Brain microvascular endothelial cell (primary cell): ENCODE results near the gene SNIP1.
"Not testable (repeated sequence)": the region's sequence is repeated elsewhere in the genome, so short reads cannot be mapped to it uniquely, and the experiment has no call there.

Experiments used
- DNase-seq: peaks from one replicate; pipeline ENCODE4 v3.0.0-alpha.2; 2020
- H3K27ac ChIP-seq: fragments of 250-450 bp; sonication (Bioruptor Pico); 2 replicates; pipeline ENCODE4 v1.5.1; 2020; ENCODE audit warnings: mild to moderate bottlenecking, moderate library complexity
- H3K27me3 ChIP-seq: fragments of 250-450 bp; sonication (Bioruptor Pico); replicated peaks from 2 replicates; pipeline ENCODE4 v1.5.1; 2020; ENCODE audit warnings: mild to moderate bottlenecking
- H3K36me3 ChIP-seq: fragments of 250-450 bp; sonication (Bioruptor Pico); replicated peaks from 2 replicates; pipeline ENCODE4 v1.5.1; 2020; ENCODE audit warnings: mild to moderate bottlenecking
- H3K4me3 ChIP-seq: 2 replicates; pipeline ENCODE4 v1.5.1; 2011; ENCODE audit warnings: low read depth, mild to moderate bottlenecking, control low read depth, low read length, moderate library complexity
- in situ Hi-C: cut with HindIII; loops from 2 replicates; pipeline ENCODE4 v1.10.0; 2017; ENCODE audit warnings: low sequenced_read_pairs, low pct_ligation_motif_present
- TF ChIP-seq, protein P1 (sequence below): IDR thresholded peaks from 2 replicates; pipeline ENCODE4 v1.5.1; 2011; ENCODE audit warnings: low read depth, mild to moderate bottlenecking, moderate library complexity, low read length, control low read depth, inconsistent platforms; ENCODE audit errors: missing control alignments

Gene SNIP1

DNA sequence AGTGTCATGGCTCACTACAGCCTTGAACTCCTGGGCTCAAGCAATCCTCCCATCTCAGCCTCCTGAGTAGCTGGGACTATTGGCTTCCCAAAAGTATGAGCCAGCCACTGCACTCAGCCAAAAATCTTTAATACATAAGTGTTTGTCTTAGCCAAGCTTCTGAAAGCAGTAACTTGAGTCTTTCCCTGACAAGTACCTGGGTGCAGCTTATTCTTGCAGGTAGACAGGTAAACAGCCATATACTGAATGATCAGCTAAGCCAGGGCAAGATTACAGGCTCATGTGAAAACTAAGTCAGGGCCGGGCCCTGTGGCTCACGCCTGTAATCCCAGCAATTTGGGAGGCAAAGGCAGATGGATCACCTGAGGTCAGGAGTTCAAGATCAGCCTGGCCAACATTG is 47.4 kb downstream of the SNIP1 start:
- Histone ChIP-seq H3K36me3 (peaks cover 31% of the 10 kb centered on the region), H3K27ac (no peak overlapping the region), H3K27me3 (no peaks in the 10 kb centered on the region), H3K4me3 (no peak overlapping the region)
- DNase-seq = no peak
- in situ Hi-C loops = no loop called here
- TF ChIP-seq, protein P1, sequence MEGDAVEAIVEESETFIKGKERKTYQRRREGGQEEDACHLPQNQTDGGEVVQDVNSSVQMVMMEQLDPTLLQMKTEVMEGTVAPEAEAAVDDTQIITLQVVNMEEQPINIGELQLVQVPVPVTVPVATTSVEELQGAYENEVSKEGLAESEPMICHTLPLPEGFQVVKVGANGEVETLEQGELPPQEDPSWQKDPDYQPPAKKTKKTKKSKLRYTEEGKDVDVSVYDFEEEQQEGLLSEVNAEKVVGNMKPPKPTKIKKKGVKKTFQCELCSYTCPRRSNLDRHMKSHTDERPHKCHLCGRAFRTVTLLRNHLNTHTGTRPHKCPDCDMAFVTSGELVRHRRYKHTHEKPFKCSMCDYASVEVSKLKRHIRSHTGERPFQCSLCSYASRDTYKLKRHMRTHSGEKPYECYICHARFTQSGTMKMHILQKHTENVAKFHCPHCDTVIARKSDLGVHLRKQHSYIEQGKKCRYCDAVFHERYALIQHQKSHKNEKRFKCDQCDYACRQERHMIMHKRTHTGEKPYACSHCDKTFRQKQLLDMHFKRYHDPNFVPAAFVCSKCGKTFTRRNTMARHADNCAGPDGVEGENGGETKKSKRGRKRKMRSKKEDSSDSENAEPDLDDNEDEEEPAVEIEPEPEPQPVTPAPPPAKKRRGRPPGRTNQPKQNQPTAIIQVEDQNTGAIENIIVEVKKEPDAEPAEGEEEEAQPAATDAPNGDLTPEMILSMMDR = no peak

DNA sequence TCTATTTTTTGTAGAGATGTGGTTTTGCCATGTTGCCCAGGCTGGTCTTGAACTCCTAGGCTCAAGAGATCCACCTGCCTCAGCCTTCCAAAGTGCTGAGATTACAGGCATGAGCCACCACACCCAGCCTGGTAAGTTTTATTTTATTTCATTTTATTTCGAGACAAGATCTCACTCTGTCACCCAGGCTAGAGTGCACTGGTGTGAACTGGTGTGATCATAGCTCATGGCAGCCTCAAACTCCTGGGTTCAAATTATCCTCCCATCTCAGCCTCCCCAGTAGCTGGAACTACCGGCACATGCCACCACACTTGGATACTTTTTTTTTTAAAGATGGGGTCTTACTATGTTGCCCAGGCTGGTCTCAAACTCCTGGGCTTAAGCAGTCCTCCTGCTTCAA is 51.3 kb downstream of the SNIP1 start:
- H3K36me3 ChIP-seq = peaks cover 35% of the 10 kb centered on the region

DNA sequence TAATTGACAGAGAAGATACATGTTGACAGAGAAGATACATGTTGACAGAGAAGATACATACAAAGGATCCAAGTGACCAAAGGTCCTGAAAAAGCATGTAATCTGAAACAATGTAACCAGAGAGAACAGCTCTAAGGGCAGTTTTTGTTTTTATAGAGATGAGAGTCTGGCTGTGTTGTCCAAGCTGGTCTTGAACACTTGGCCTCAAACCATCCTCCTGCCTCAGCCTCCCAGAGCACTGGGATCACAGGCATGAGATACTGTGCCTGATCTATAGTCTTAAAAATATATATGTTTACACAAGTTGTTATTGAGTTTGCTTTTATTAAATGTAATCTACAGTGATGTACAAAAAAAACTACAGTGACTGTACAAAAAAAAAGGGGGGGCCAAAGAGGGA is 52.0 kb downstream of the SNIP1 start:
- H3K36me3 ChIP-seq = peaks cover 34% of the 10 kb centered on the region
- no peak for DNase-seq
- no peak overlapping the region for H3K27ac ChIP-seq
- in situ Hi-C loops = no loop called here
- no peak overlapping the region for H3K4me3 ChIP-seq
- no peaks in the 10 kb centered on the region for H3K27me3 ChIP-seq
- TF ChIP-seq, protein P1 = no peak

More for the DNA sequence above, 51.3 kb downstream of the SNIP1 start:
- H3K4me3 ChIP-seq, H3K27me3 ChIP-seq, in situ Hi-C loops, H3K27ac ChIP-seq, DNase-seq: not testable (repeated sequence)

DNA sequence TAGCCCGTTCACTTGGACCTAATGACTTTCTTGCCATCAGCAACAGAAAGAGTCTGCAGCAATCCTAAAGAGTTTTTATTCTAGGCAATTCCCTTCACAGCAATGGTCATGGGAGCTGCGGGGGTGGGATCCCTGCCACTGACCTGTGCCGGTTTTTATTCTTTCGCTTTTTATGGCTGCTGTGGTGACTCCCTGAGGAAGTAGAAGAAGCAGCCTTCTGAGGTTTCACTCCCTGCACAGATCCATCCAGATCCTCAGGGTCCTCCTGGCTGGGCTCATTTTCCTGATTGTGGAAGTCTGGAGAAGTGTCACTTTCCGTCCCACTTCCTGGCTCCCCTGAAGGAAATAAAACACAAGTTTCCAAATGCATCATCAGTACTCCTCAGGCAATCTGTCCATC is 52.4 kb downstream of the SNIP1 start:
- DNase-seq = no peak
- TF ChIP-seq, protein P1 = no peak
- in situ Hi-C loops = no loop called here
- Histone ChIP-seq H3K4me3 (no peak overlapping the region), H3K27me3 (no peaks in the 10 kb centered on the region), H3K27ac (no peak overlapping the region), H3K36me3 (peaks cover 31% of the 10 kb centered on the region)

DNA sequence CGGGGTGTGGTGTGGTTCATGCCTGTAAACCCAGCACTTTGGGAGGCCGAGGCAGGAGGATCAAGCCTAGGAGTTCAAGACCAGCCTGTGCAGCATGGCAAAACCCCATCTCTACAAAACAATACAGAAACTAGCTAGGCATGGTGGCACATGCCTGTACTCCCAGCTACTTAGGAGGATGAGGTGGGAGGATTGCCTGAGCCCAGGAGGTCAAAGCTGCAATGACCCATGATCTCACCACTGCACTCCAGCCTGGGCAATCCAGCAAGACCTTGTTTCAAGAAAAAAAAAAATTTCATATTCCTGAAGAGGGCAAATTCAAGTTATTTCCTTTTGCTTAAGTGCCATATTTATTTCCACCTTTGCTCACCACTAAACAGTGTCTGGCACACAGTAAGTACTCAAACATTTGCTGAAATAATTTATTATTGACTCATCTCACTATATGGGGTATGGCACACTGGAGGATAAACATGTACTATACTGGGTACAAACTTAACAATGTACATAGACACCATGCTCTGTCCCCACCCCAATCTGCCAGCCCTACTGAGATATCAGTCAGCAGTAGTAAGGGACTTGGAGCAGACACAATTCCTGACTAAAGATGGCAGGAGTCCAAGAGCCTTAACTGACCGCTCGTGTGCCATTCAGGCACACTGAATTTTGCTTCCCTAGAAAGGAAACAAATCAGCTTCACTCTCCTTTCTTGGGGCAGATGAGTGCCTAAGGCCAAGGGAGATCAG is 55.0 kb downstream of the SNIP1 start:
- in situ Hi-C loops = no loop called here
- no peak overlapping the region for H3K27ac ChIP-seq
- H3K4me3 ChIP-seq = no peak overlapping the region
- H3K27me3 ChIP-seq = no peaks in the 10 kb centered on the region
- no peak for DNase-seq
- peaks cover 27% of the 10 kb centered on the region for H3K36me3 ChIP-seq
- TF ChIP-seq, protein P1 = no peak

DNA sequence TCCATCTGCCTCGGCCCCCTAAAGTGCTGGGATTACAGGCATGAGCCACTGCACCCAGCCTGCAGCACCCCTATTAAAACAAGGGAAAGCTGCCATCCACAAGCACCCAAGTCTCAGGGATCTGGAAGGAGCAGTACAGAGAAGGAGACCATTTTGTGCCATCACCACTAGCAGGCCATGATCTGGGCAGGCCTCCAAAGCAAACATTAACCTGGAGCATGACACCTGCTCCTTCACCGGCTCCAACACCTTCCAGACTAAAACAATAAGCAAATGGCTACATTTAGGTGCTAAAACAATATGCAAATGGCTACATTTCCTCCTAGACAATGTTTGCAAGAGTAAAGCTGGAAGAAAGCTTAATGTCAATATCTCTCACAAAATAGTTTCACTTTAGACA is 56.3 kb downstream of the SNIP1 start:
- Histone ChIP-seq H3K27me3 (no peaks in the 10 kb centered on the region), H3K36me3 (peaks cover 33% of the 10 kb centered on the region), H3K4me3 (no peak overlapping the region), H3K27ac (no peak overlapping the region)
- TF ChIP-seq, protein P1 = no peak
- in situ Hi-C loops = no loop called here
- no peak for DNase-seq
